Measurements from ENCODE around the gene OOSP4B.

Gene OOSP4B

GRCh38 chr11:60016881-60017280 is at the start of gene OOSP4B:
OOSP4B (plus strand) TSS chr11:60017181.
- H3K9ac ChIP-seq (ENCODE audit: low read length) = no peak within 1 kb of the TSS
- H4K20me1 ChIP-seq (ENCODE audit: low read depth, low read length) = no peaks in the 10 kb centered on the region
- TF ChIP-seq CTCF (IDR thresholded peaks at IDR 0.05; ENCODE audit: insufficient read depth, low read length, poor library complexity, severe bottlenecking) = no peak
- no peak for TF ChIP-seq EZH2phosphoT487 (conservative IDR thresholded peaks at IDR 0.05; ENCODE audit: low read length)
- no peak within 1 kb of the TSS for H3K4me2 ChIP-seq (ENCODE audit: low read depth, low read length, poor library complexity, severe bottlenecking)
- H2AFZ ChIP-seq (ENCODE audit: low read depth, low read length, severe bottlenecking) = no peak within 1 kb of the TSS
- no peak within 1 kb of the TSS for H3K4me3 ChIP-seq (ENCODE audit: insufficient read depth, low read length, poor library complexity, severe bottlenecking)
- no peaks in the 10 kb centered on the region for H3K9me3 ChIP-seq (ENCODE audit: insufficient read depth, low read length)
- no peaks in the 10 kb centered on the region for H3K79me2 ChIP-seq (ENCODE audit: insufficient read depth, low read length)
- no peaks in the 10 kb centered on the region for H3F3A ChIP-seq (ENCODE audit: insufficient read depth)
- no peaks in the 10 kb centered on the region for H3K9me2 ChIP-seq (replicated peaks; ENCODE audit: insufficient read depth, low read length)
- H3K36me3 ChIP-seq (ENCODE audit: low read length) = no peaks in the 10 kb centered on the region
- no peak within 1 kb of the TSS for H3K27ac ChIP-seq (ENCODE audit: low read depth, low read length)
- H3K27me3 ChIP-seq (ENCODE audit: low read length) = no peaks in the 10 kb centered on the region

- no peaks in the 10 kb centered on the region for H3K27me3 ChIP-seq (ENCODE audit: low read length)
Observed at GRCh38 chr11:59967677-59968394, 49.1 kb upstream of the OOSP4B start.

GRCh38 chr11:59968395-59968783 is 48.6 kb upstream of the OOSP4B start:
- TF ChIP-seq EZH2phosphoT487 (conservative IDR thresholded peaks at IDR 0.05; ENCODE audit: low read length) (no peak), CTCF (IDR thresholded peaks at IDR 0.05; ENCODE audit: insufficient read depth, low read length, poor library complexity, severe bottlenecking) (no peak)
- H3K79me2 ChIP-seq (ENCODE audit: insufficient read depth, low read length) = no peaks in the 10 kb centered on the region
- no peaks in the 10 kb centered on the region for H3K36me3 ChIP-seq (ENCODE audit: low read length)
- H3K9me3 ChIP-seq (ENCODE audit: insufficient read depth, low read length) = no peaks in the 10 kb centered on the region
- no peak overlapping the region for H3K9ac ChIP-seq (ENCODE audit: low read length)
- H3K27me3 ChIP-seq (ENCODE audit: low read length) = no peaks in the 10 kb centered on the region
- H3K4me2 ChIP-seq (ENCODE audit: low read depth, low read length, poor library complexity, severe bottlenecking) = no peak overlapping the region
- no peak overlapping the region for H3K4me3 ChIP-seq (ENCODE audit: insufficient read depth, low read length, poor library complexity, severe bottlenecking)
- no peak overlapping the region for H3K27ac ChIP-seq (ENCODE audit: low read depth, low read length)
- no peak overlapping the region for H2AFZ ChIP-seq (ENCODE audit: low read depth, low read length, severe bottlenecking)
- H4K20me1 ChIP-seq (ENCODE audit: low read depth, low read length) = no peaks in the 10 kb centered on the region
- no peaks in the 10 kb centered on the region for H3K9me2 ChIP-seq (replicated peaks; ENCODE audit: insufficient read depth, low read length)
- no peaks in the 10 kb centered on the region for H3F3A ChIP-seq (ENCODE audit: insufficient read depth)

More at GRCh38 chr11:59967677-59968394, 49.1 kb upstream of the OOSP4B start:
- Histone ChIP-seq H3K79me2 (ENCODE audit: insufficient read depth, low read length) (no peaks in the 10 kb centered on the region), H3K9ac (ENCODE audit: low read length) (no peak overlapping the region), H3K27ac (ENCODE audit: low read depth, low read length) (no peak overlapping the region), H3K4me2 (ENCODE audit: low read depth, low read length, poor library complexity, severe bottlenecking) (no peak overlapping the region), H3K4me3 (ENCODE audit: insufficient read depth, low read length, poor library complexity, severe bottlenecking) (no peak overlapping the region), H2AFZ (ENCODE audit: low read depth, low read length, severe bottlenecking) (no peak overlapping the region), H4K20me1 (ENCODE audit: low read depth, low read length) (no peaks in the 10 kb centered on the region), H3F3A (ENCODE audit: insufficient read depth) (no peaks in the 10 kb centered on the region), H3K36me3 (ENCODE audit: low read length) (no peaks in the 10 kb centered on the region), H3K9me2 (replicated peaks; ENCODE audit: insufficient read depth, low read length) (no peaks in the 10 kb centered on the region), H3K9me3 (ENCODE audit: insufficient read depth, low read length) (no peaks in the 10 kb centered on the region)
- TF ChIP-seq EZH2phosphoT487 (conservative IDR thresholded peaks at IDR 0.05; ENCODE audit: low read length) (no peak), CTCF (IDR thresholded peaks at IDR 0.05; ENCODE audit: insufficient read depth, low read length, poor library complexity, severe bottlenecking) (no peak)
